ENCODE data around the gene UNCX. TPM values are rescaled to one million over a fixed set of nuclear protein-coding genes. Genes with fewer than 3 reads are reported as not detected.

UNCX gene
- total and polyA plus RNA-seq, 2 of the 8 experiments (the other 6 are each of a cell fraction or from before 2014, with no cell fraction given): not detected

GRCh38 chr7:1275451-1276381 lies 43.0 kb downstream of the UNCX start (continued):
- TF ChIP-seq CHD7 (IDR thresholded peaks at IDR 0.05; ENCODE audit: insufficient replicate concordance, low read length) (no peak), TAF1 (IDR thresholded peaks at IDR 0.05; ENCODE audit: low read depth, low read length) (no peak), TEAD4 (IDR thresholded peaks at IDR 0.05; ENCODE audit: low read depth, low read length) (no peak), SAP30 (IDR thresholded peaks at IDR 0.05; ENCODE audit: insufficient read depth, insufficient replicate concordance, low read length) (no peak), MAFK (IDR thresholded peaks at IDR 0.05; ENCODE audit: low read depth, low read length) (no peak), GTF2F1 (IDR thresholded peaks at IDR 0.05; ENCODE audit: borderline replicate concordance, low read depth, low read length) (no peak), RFX5 (IDR thresholded peaks at IDR 0.05; ENCODE audit: borderline replicate concordance, low read depth, low read length) (no peak), SIN3A (conservative IDR thresholded peaks at IDR 0.05 in 1 of 2, IDR thresholded peaks at IDR 0.05 in 1 of 2; ENCODE audit: low read depth in 1 of 2, low read length in 2 of 2) (no peak), ZNF274 (IDR thresholded peaks at IDR 0.05; ENCODE audit: borderline replicate concordance, extremely low read depth, low read length) (no peak)
